ENCODE measurements around the gene SENP5. TPM values are rescaled to one million over a fixed set of nuclear protein-coding genes. Genes with fewer than 3 reads are reported as not detected.

The SENP5 gene
- total and polyA plus RNA-seq, 9 of the 15 experiments (the other 6 are each of a cell fraction or from before 2014, with no cell fraction given) = 18.3 to 59.7 (median 35.8) TPM

DNA sequence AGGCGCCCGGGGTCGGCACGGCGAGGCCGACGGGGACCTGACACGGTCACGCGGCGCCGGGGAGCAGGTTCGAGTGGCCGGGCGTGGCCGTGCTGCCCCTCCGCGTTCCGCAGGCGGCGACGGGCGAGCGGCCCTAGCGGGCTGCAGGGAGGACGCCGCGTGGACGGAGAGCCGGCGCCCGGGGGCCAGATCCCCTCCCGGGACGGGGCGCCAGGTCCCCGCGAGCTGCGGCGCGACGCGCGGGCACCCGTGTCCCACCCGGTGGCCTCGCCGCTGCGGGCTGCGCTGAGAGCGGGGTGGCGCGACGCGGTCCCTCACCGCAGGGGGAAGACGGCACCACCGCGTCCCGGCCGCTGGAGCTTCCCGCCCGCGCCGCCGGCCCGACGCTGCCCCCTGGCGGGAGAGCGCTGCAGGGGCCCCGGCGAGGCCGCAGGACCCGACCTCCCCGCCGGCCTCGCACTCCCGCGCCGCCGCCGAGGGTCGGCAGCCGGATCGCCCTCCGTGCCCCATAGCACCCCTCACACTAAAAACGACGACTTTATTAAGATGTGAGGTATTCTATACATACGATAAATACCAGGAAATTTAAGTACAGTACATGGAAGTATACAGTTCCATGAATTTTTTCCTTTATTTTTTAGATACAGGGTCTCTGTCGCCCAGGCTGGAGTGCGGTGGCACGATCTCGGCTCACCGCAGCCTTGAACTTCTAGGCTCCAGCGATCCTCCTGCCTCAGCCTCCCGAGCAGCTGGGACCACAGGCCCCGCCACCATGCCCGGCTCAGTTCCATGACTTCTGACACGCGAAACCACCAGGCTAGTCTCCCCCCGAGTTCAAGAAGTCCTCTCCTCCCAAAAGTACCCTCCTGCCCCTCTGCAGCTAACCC is 102.2 kb downstream of the SENP5 start (continued):
- TF ChIP-seq YY1 (IDR thresholded peaks at IDR 0.05; ENCODE audit: borderline replicate concordance in 1 of 3, control insufficient read depth in 1 of 3, extremely low read depth in 1 of 3, insufficient read depth in 3 of 3, insufficient read length in 1 of 3, insufficient replicate concordance in 2 of 3, low read depth in 1 of 3, low read length in 2 of 3) = peak in 1 of 3 experiments; percentile 65
- TF ChIP-seq DMBX1 (CRISPR knock-in tag; IDR thresholded peaks at IDR 0.05; ENCODE audit: borderline replicate concordance) = peak; percentile 22; the same call in 1 of the 2 replicates
- TF ChIP-seq SAFB (IDR thresholded peaks at IDR 0.05; ENCODE audit: borderline replicate concordance, low read depth, low read length) = peak; percentile 86
- TF ChIP-seq ARID4B (CRISPR knock-in tag; IDR thresholded peaks at IDR 0.05) = peak; percentile 66
- TF ChIP-seq ETV5 (CRISPR knock-in tag; IDR thresholded peaks at IDR 0.05; ENCODE audit: low read depth) = 0 out of 2 replicates have a peak, but pooled peaks have one; percentile 25
- TF ChIP-seq ZKSCAN3 (CRISPR knock-in tag; IDR thresholded peaks at IDR 0.05) = no peak
- no peak for TF ChIP-seq BRCA1 (IDR thresholded peaks at IDR 0.05)
- no peak for TF ChIP-seq BRCA1 (CRISPR knock-in tag; IDR thresholded peaks at IDR 0.05)
- TF ChIP-seq ZBTB33 (CRISPR knock-in tag; IDR thresholded peaks at IDR 0.05) = peak; percentile 63
- TF ChIP-seq KLF13 (tag; IDR thresholded peaks at IDR 0.05; ENCODE audit: borderline replicate concordance, low read depth) = no peak
- peak; percentile 71 for TF ChIP-seq TBP (optimal IDR thresholded peaks at IDR 0.05; ENCODE audit: low read depth, low read length)
- TF ChIP-seq RBM25 (IDR thresholded peaks at IDR 0.05; ENCODE audit: low read depth, low read length, severe bottlenecking) = peak; percentile 2
- TF ChIP-seq ESRRA (IDR thresholded peaks at IDR 0.05; ENCODE audit: borderline replicate concordance, low read depth) = peak; percentile 37; the same call in 1 of the 2 replicates
- peak; percentile 88; the same call in 1 of the 2 replicates for TF ChIP-seq ZBTB1 (CRISPR knock-in tag; IDR thresholded peaks at IDR 0.05; ENCODE audit: borderline replicate concordance, low read depth)
- peak; percentile 51 for TF ChIP-seq HMGN3 (IDR thresholded peaks at IDR 0.05; ENCODE audit: borderline replicate concordance, extremely low read depth, insufficient read length, low read depth, low read length)
- TF ChIP-seq, protein P1, sequence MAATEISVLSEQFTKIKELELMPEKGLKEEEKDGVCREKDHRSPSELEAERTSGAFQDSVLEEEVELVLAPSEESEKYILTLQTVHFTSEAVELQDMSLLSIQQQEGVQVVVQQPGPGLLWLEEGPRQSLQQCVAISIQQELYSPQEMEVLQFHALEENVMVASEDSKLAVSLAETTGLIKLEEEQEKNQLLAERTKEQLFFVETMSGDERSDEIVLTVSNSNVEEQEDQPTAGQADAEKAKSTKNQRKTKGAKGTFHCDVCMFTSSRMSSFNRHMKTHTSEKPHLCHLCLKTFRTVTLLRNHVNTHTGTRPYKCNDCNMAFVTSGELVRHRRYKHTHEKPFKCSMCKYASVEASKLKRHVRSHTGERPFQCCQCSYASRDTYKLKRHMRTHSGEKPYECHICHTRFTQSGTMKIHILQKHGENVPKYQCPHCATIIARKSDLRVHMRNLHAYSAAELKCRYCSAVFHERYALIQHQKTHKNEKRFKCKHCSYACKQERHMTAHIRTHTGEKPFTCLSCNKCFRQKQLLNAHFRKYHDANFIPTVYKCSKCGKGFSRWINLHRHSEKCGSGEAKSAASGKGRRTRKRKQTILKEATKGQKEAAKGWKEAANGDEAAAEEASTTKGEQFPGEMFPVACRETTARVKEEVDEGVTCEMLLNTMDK (IDR thresholded peaks at IDR 0.05; ENCODE audit: borderline replicate concordance, insufficient read depth, low read depth, low read length, poor library complexity, severe bottlenecking) = peak; percentile 91

Measured in K562 (cell line).